ENCODE measurements around the gene TCF4.

TCF4 gene

GRCh38 chr18:55510809-55511208 is 77.2 kb downstream of the TCF4 start:
- TF ChIP-seq LEF1 (IDR thresholded peaks at IDR 0.05; ENCODE audit: borderline replicate concordance) (no peak), SUZ12 (IDR thresholded peaks at IDR 0.05) (no peak), FOXM1 (IDR thresholded peaks at IDR 0.05; ENCODE audit: borderline replicate concordance) (no peak), NFRKB (IDR thresholded peaks at IDR 0.05) (no peak), HDGF (IDR thresholded peaks at IDR 0.05; ENCODE audit: borderline replicate concordance) (no peak), ELF4 (IDR thresholded peaks at IDR 0.05) (no peak), L3MBTL2 (conservative IDR thresholded peaks at IDR 0.05) (no peak), ARNT (IDR thresholded peaks at IDR 0.05) (no peak), TARDBP (IDR thresholded peaks at IDR 0.05) (no peak), FOXA1 (IDR thresholded peaks at IDR 0.05) (no peak), PKNOX1 (IDR thresholded peaks at IDR 0.05) (no peak), CTBP1 (IDR thresholded peaks at IDR 0.05; ENCODE audit: borderline replicate concordance) (no peak)
- CTCF ChIA-PET, result no interaction called here
- POLR2A ChIA-PET, result no interaction called here
- DNase-seq (ENCODE audit: extremely low spot score), result no peak

GRCh38 chr18:55509631-55510324 is 78.2 kb downstream of the TCF4 start:
- DNase-seq (ENCODE audit: extremely low spot score), result no peak
- TF ChIP-seq SUZ12 (IDR thresholded peaks at IDR 0.05) (no peak), TARDBP (IDR thresholded peaks at IDR 0.05) (no peak), PKNOX1 (IDR thresholded peaks at IDR 0.05) (no peak), L3MBTL2 (conservative IDR thresholded peaks at IDR 0.05) (no peak), HDGF (IDR thresholded peaks at IDR 0.05; ENCODE audit: borderline replicate concordance) (no peak), CTBP1 (IDR thresholded peaks at IDR 0.05; ENCODE audit: borderline replicate concordance) (no peak), NFRKB (IDR thresholded peaks at IDR 0.05) (no peak), FOXA1 (IDR thresholded peaks at IDR 0.05) (no peak), ZNF384 (IDR thresholded peaks at IDR 0.05) (no peak), BHLHE40 (IDR thresholded peaks at IDR 0.05; ENCODE audit: borderline replicate concordance) (no peak), SP1 (IDR thresholded peaks at IDR 0.05) (no peak), FOXM1 (IDR thresholded peaks at IDR 0.05; ENCODE audit: borderline replicate concordance) (no peak), FOXK2 (IDR thresholded peaks at IDR 0.05) (no peak), ARNT (IDR thresholded peaks at IDR 0.05) (no peak), LEF1 (IDR thresholded peaks at IDR 0.05; ENCODE audit: borderline replicate concordance) (no peak)
- CTCF ChIA-PET, result no interaction called here
- POLR2A ChIA-PET, result no interaction called here

- ChIA-PET CTCF (no interaction called here), POLR2A (no interaction called here)
- no peak for DNase-seq (ENCODE audit: extremely low spot score)
- TF ChIP-seq SP1 (IDR thresholded peaks at IDR 0.05), result no peak
- TF ChIP-seq ARNT (IDR thresholded peaks at IDR 0.05), result no peak
- no peak for TF ChIP-seq FOXK2 (IDR thresholded peaks at IDR 0.05)
- no peak for TF ChIP-seq BHLHE40 (IDR thresholded peaks at IDR 0.05; ENCODE audit: borderline replicate concordance)
- no peak for TF ChIP-seq PKNOX1 (IDR thresholded peaks at IDR 0.05)
- no peak for TF ChIP-seq TARDBP (IDR thresholded peaks at IDR 0.05)
- TF ChIP-seq FOXM1 (IDR thresholded peaks at IDR 0.05; ENCODE audit: borderline replicate concordance), result no peak
- TF ChIP-seq HDGF (IDR thresholded peaks at IDR 0.05; ENCODE audit: borderline replicate concordance), result no peak
- TF ChIP-seq SUZ12 (IDR thresholded peaks at IDR 0.05), result no peak
- TF ChIP-seq LEF1 (IDR thresholded peaks at IDR 0.05; ENCODE audit: borderline replicate concordance), result no peak
- no peak for TF ChIP-seq NFRKB (IDR thresholded peaks at IDR 0.05)
- TF ChIP-seq L3MBTL2 (conservative IDR thresholded peaks at IDR 0.05), result no peak
- TF ChIP-seq ELF4 (IDR thresholded peaks at IDR 0.05), result no peak
- TF ChIP-seq ZNF384 (IDR thresholded peaks at IDR 0.05), result no peak
- TF ChIP-seq FOXA1 (IDR thresholded peaks at IDR 0.05), result no peak
- TF ChIP-seq CTBP1 (IDR thresholded peaks at IDR 0.05; ENCODE audit: borderline replicate concordance), result no peak
Measured at GRCh38 chr18:55508651-55509050, 79.3 kb downstream of the TCF4 start.

- TF ChIP-seq L3MBTL2 (conservative IDR thresholded peaks at IDR 0.05), result no peak
- no peak for TF ChIP-seq FOXA1 (IDR thresholded peaks at IDR 0.05)
- no peak for TF ChIP-seq HDGF (IDR thresholded peaks at IDR 0.05; ENCODE audit: borderline replicate concordance)
- TF ChIP-seq FOXM1 (IDR thresholded peaks at IDR 0.05; ENCODE audit: borderline replicate concordance), result no peak
- TF ChIP-seq ZNF384 (IDR thresholded peaks at IDR 0.05), result no peak
- no peak for TF ChIP-seq ELF4 (IDR thresholded peaks at IDR 0.05)
- TF ChIP-seq FOXK2 (IDR thresholded peaks at IDR 0.05), result no peak
- TF ChIP-seq ARNT (IDR thresholded peaks at IDR 0.05), result no peak
- no peak for TF ChIP-seq TARDBP (IDR thresholded peaks at IDR 0.05)
- no peak for TF ChIP-seq BHLHE40 (IDR thresholded peaks at IDR 0.05; ENCODE audit: borderline replicate concordance)
- no peak for TF ChIP-seq SP1 (IDR thresholded peaks at IDR 0.05)
- TF ChIP-seq PKNOX1 (IDR thresholded peaks at IDR 0.05), result no peak
- no peak for TF ChIP-seq SUZ12 (IDR thresholded peaks at IDR 0.05)
- TF ChIP-seq CTBP1 (IDR thresholded peaks at IDR 0.05; ENCODE audit: borderline replicate concordance), result no peak
- TF ChIP-seq LEF1 (IDR thresholded peaks at IDR 0.05; ENCODE audit: borderline replicate concordance), result no peak
- no peak for TF ChIP-seq NFRKB (IDR thresholded peaks at IDR 0.05)
- no peak for DNase-seq (ENCODE audit: extremely low spot score)
- ChIA-PET POLR2A (no interaction called here), CTCF (no interaction called here)
Measured at GRCh38 chr18:55506074-55506473, 81.9 kb downstream of the TCF4 start.

GRCh38 chr18:55504808-55505207 is 83.2 kb downstream of the TCF4 start:
- POLR2A ChIA-PET, result no interaction called here
- no peak for DNase-seq (ENCODE audit: extremely low spot score)
- TF ChIP-seq HDGF (IDR thresholded peaks at IDR 0.05; ENCODE audit: borderline replicate concordance) (no peak), ARNT (IDR thresholded peaks at IDR 0.05) (no peak), BHLHE40 (IDR thresholded peaks at IDR 0.05; ENCODE audit: borderline replicate concordance) (no peak), FOXM1 (IDR thresholded peaks at IDR 0.05; ENCODE audit: borderline replicate concordance) (no peak), SP1 (IDR thresholded peaks at IDR 0.05) (no peak), L3MBTL2 (conservative IDR thresholded peaks at IDR 0.05) (no peak), ZNF384 (IDR thresholded peaks at IDR 0.05) (no peak), NFRKB (IDR thresholded peaks at IDR 0.05) (no peak), CTBP1 (IDR thresholded peaks at IDR 0.05; ENCODE audit: borderline replicate concordance) (no peak), FOXA1 (IDR thresholded peaks at IDR 0.05) (no peak), SUZ12 (IDR thresholded peaks at IDR 0.05) (no peak), PKNOX1 (IDR thresholded peaks at IDR 0.05) (no peak), FOXK2 (IDR thresholded peaks at IDR 0.05) (no peak), ELF4 (IDR thresholded peaks at IDR 0.05) (no peak), LEF1 (IDR thresholded peaks at IDR 0.05; ENCODE audit: borderline replicate concordance) (no peak), TARDBP (IDR thresholded peaks at IDR 0.05) (no peak)
- CTCF ChIA-PET, result interaction anchor here (0.6 kb wide), 1 partner anchor 89 kb away, joined by 3 read pairs; no protein-coding TSS in a partner anchor

Measured in HEK293T (cell line).